HCT116 (cell line): ENCODE measurements around the gene CENPE. TPM values are rescaled to one million over a fixed set of nuclear protein-coding genes. Genes with fewer than 3 reads are reported as not detected.
A peak's percentile ranks its signal among the peaks of the same experiment; 100 is the strongest.

Experiments
- ATAC-seq: fragments of 200-7000 bp; cut with Tn5 transposase; 2 replicates; pipeline ENCODE4 v1.9.1; 2020; ENCODE audit warnings: mild to moderate bottlenecking, moderate library complexity
- BruUV-seq: library from RNA; stranded (reverse); fragments of 400-500 nt; replicated peaks from 2 replicates; lab custom pipeline; 2021; lab: Mats Ljungman, UMichigan
- CTCF ChIA-PET: fragments of 300-600 bp; sonication (Branson Sonifier 250); formaldehyde crosslinking; loops from one replicate; lab custom pipeline; 2021; ENCODE audit warnings: antibody characterized with exemption; lab: Charles Lee
- POLR2A ChIA-PET: fragments of 300-600, 350-600 bp; sonication (Branson Sonifier 250); formaldehyde crosslinking; loops from one replicate; lab custom pipeline; 2021; ENCODE audit warnings: antibody characterized with exemption; lab: Charles Lee
- RAD21 ChIA-PET, 2 experiments: fragments of 300-600 bp; sonication (Branson Sonifier 250); formaldehyde crosslinking; loops; one replicate each; lab custom pipeline; 2023; ENCODE audit warnings: low total read pairs in 2 of 2; ENCODE audit not compliant: uncharacterized antibody in 2 of 2, unreplicated experiment in 2 of 2, low non-redundant PET in 1 of 2; lab: Charles Lee
- DNase-seq: peaks from one replicate; pipeline ENCODE4 v3.0.0-alpha.2; 2010; ENCODE audit warnings: low read depth, low spot score
- H2AFZ ChIP-seq: fragments of 200-600 bp; shearing (Covaris generic), sonication (generic); 2 replicates; pipeline ENCODE4 v1.6.1; 2017; ENCODE audit warnings: low read depth, mixed run types, mixed read lengths, antibody characterized with exemption, low read length; ENCODE audit not compliant: poor library complexity, severe bottlenecking
- H3K27ac ChIP-seq: 2 replicates; pipeline ENCODE4 v1.5.1; 2012; ENCODE audit warnings: low read depth, low read length
- H3K27me3 ChIP-seq: fragments of 200-600 bp; sonication (generic); 2 replicates; pipeline ENCODE4 v1.6.1; 2016; ENCODE audit warnings: mixed run types, low read length, mixed read lengths; ENCODE audit not compliant: insufficient read depth
- H3K36me3 ChIP-seq, 2 experiments: fragments of 200-500 bp in 1 of 2; fragments of 200-600 bp in 1 of 2; sonication (Bioruptor generic) in 1 of 2; sonication (generic) in 1 of 2; 2 replicates each; pipeline versions ENCODE4 v1.5.1 to v1.6.1; 2014 to 2016; ENCODE audit warnings: low read length in 2 of 2, inconsistent platforms in 1 of 2, mixed read lengths in 1 of 2, mixed run types in 1 of 2; ENCODE audit not compliant: insufficient read depth in 2 of 2, control insufficient read depth in 1 of 2
- H3K4me1 ChIP-seq, 2 experiments: fragments of 200-600 bp in 1 of 2; sonication (generic) in 1 of 2; 2 replicates each; pipeline versions ENCODE4 v1.5.1 to v1.6.1; 2012 to 2017; ENCODE audit warnings: low read length in 2 of 2, inconsistent platforms in 1 of 2, mild to moderate bottlenecking in 1 of 2, mixed read lengths in 1 of 2, mixed run types in 1 of 2, moderate library complexity in 1 of 2; ENCODE audit not compliant: insufficient read depth in 2 of 2, control insufficient read depth in 1 of 2
- H3K4me2 ChIP-seq: fragments of 200-600 bp; sonication (generic); 2 replicates; pipeline ENCODE4 v1.6.1; 2017; ENCODE audit warnings: mixed run types, low read length, mixed read lengths
- H3K4me3 ChIP-seq, 2 experiments: fragments of 200-600 bp in 1 of 2; sonication (generic) in 1 of 2; replicated peaks in 1 of 2; 2 replicates each; pipeline ENCODE4 v1.5.1; 2011 to 2016; ENCODE audit warnings: low read length in 2 of 2, control low read depth in 1 of 2, low read depth in 1 of 2, mild to moderate bottlenecking in 1 of 2, mixed read lengths in 1 of 2, mixed run types in 1 of 2
- H3K79me2 ChIP-seq: fragments of 200-600 bp; sonication (generic); 2 replicates; pipeline ENCODE4 v1.6.1; 2017; ENCODE audit warnings: mild to moderate bottlenecking, mixed run types, low read length, moderate library complexity, mixed read lengths; ENCODE audit not compliant: insufficient read depth
- H3K9ac ChIP-seq: fragments of 200-600 bp; sonication (generic); 2 replicates; pipeline ENCODE4 v1.6.1; 2016; ENCODE audit warnings: low read length, mixed read lengths
- H3K9me2 ChIP-seq: fragments of 200-600 bp; sonication (generic), shearing (Covaris generic); 2 replicates; pipeline ENCODE4 v1.6.1; 2017; ENCODE audit warnings: mixed run types, mild to moderate bottlenecking, moderate library complexity; ENCODE audit not compliant: insufficient read depth
- H3K9me3 ChIP-seq, 2 experiments: fragments of 200-500 bp in 1 of 2; fragments of 200-600 bp in 1 of 2; sonication (Bioruptor generic) in 1 of 2; sonication (generic) in 1 of 2; 2 replicates each; pipeline ENCODE4 v1.6.1; 2014 to 2017; ENCODE audit warnings: low read length in 2 of 2, mixed read lengths in 2 of 2, inconsistent platforms in 1 of 2, low read depth in 1 of 2, mild to moderate bottlenecking in 1 of 2, mixed run types in 1 of 2, moderate library complexity in 1 of 2; ENCODE audit not compliant: control insufficient read depth in 1 of 2, insufficient read depth in 1 of 2
- H4K20me1 ChIP-seq: fragments of 200-600 bp; sonication (generic), shearing (Covaris generic); 2 replicates; pipeline ENCODE4 v1.6.1; 2017; ENCODE audit warnings: mixed run types, mild to moderate bottlenecking, moderate library complexity; ENCODE audit not compliant: insufficient read depth
- CBX3 ChIP-seq: IDR thresholded peaks from 2 replicates; pipeline ENCODE4 v1.6.1; 2012; ENCODE audit warnings: low read depth
- CEBPB ChIP-seq: IDR thresholded peaks from 2 replicates; pipeline ENCODE4 v1.6.1; 2012; ENCODE audit warnings: low read depth
- POLR2A ChIP-seq: IDR thresholded peaks from 2 replicates; pipeline ENCODE4 v1.7.0; 2011; ENCODE audit warnings: borderline replicate concordance; ENCODE audit not compliant: insufficient read depth, insufficient read length; ENCODE audit errors: extremely low read depth
- TCF7L2 ChIP-seq: IDR thresholded peaks from 2 replicates; pipeline ENCODE4 v1.7.0; 2011; ENCODE audit warnings: borderline replicate concordance, inconsistent platforms; ENCODE audit not compliant: insufficient read depth, insufficient read length; ENCODE audit errors: extremely low read depth
- ZFX ChIP-seq: fragments of 450-650 bp; IDR thresholded peaks from 2 replicates; pipeline ENCODE4 v1.6.1; 2017
- intact Hi-C: fragments of 100-400 bp; cut with micrococcal nuclease; formaldehyde crosslinking; loops from 2 replicates; pipeline ENCODE4 v1.10.0; 2022
- total RNA-seq: library from RNA; stranded (reverse); gene quantifications from one replicate; pipeline ENCODE4 v1.2.1, GENCODE V29; 2021; ENCODE audit not compliant: unreplicated experiment
- TF ChIP-seq, protein P1 (sequence below): IDR thresholded peaks from 2 replicates; pipeline ENCODE4 v1.6.1; 2011; ENCODE audit warnings: mild to moderate bottlenecking, low read length, moderate library complexity; ENCODE audit not compliant: insufficient replicate concordance; ENCODE audit errors: extremely low read depth
- TF ChIP-seq, protein P2 (sequence below): IDR thresholded peaks from 2 replicates; pipeline ENCODE4 v1.6.1; 2012; ENCODE audit warnings: low read depth

Gene CENPE
- total RNA-seq, 1 experiment from 2014 or later: 31.3 TPM

DNA sequence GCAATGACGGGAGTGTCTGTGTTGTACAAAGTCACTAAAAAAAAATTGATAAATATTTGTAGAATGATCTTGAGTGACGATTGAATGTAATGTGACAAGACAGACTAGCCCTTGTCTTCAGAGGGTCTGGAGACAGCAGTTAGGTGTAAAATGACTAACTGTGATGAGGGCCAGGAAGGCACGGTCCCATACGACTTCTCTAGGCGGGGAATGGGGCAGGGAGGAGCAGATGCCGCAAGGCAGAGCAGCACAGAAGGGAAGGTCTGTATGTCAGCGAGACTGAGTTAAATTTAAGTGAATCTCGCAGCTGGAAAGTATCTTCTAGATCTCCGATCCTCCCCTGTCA lies 405 bp downstream of the CENPE start:
- Histone ChIP-seq H3K79me2 (peaks cover 19% of the 10 kb centered on the region), H4K20me1 (no peaks in the 10 kb centered on the region), H3K9me3 (no peaks in the 10 kb centered on the region), H3K4me2 (peak overlapping the region; percentile 77), H3K9ac (peak overlapping the region; percentile 76), H3K9me2 (no peaks in the 10 kb centered on the region), H3K36me3 (peaks cover 21 to 27% of the 10 kb centered on the region in 2 experiments), H3K27ac (peak overlapping the region; percentile 38), H3K4me1 (peaks cover 2 to 14% of the 10 kb centered on the region in 2 experiments; a peak in 3 of 4 replicates), H3K4me3 (peak overlapping the region; percentile 61 to 81), H2AFZ (peak overlapping the region; percentile 47), H3K27me3 (no peaks in the 10 kb centered on the region)
- ATAC-seq: peak; percentile 65
- CTCF ChIA-PET: no interaction called here
- DNase-seq: peak; percentile 8
- RAD21 ChIA-PET: no interaction called here
- TF ChIP-seq, protein P1, sequence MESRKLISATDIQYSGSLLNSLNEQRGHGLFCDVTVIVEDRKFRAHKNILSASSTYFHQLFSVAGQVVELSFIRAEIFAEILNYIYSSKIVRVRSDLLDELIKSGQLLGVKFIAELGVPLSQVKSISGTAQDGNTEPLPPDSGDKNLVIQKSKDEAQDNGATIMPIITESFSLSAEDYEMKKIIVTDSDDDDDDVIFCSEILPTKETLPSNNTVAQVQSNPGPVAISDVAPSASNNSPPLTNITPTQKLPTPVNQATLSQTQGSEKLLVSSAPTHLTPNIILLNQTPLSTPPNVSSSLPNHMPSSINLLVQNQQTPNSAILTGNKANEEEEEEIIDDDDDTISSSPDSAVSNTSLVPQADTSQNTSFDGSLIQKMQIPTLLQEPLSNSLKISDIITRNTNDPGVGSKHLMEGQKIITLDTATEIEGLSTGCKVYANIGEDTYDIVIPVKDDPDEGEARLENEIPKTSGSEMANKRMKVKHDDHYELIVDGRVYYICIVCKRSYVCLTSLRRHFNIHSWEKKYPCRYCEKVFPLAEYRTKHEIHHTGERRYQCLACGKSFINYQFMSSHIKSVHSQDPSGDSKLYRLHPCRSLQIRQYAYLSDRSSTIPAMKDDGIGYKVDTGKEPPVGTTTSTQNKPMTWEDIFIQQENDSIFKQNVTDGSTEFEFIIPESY: no peak
- TF ChIP-seq TCF7L2 (no peak), ZFX (no peak), CEBPB (no peak), POLR2A (no peak), CBX3 (no peak)
- TF ChIP-seq, protein P2, sequence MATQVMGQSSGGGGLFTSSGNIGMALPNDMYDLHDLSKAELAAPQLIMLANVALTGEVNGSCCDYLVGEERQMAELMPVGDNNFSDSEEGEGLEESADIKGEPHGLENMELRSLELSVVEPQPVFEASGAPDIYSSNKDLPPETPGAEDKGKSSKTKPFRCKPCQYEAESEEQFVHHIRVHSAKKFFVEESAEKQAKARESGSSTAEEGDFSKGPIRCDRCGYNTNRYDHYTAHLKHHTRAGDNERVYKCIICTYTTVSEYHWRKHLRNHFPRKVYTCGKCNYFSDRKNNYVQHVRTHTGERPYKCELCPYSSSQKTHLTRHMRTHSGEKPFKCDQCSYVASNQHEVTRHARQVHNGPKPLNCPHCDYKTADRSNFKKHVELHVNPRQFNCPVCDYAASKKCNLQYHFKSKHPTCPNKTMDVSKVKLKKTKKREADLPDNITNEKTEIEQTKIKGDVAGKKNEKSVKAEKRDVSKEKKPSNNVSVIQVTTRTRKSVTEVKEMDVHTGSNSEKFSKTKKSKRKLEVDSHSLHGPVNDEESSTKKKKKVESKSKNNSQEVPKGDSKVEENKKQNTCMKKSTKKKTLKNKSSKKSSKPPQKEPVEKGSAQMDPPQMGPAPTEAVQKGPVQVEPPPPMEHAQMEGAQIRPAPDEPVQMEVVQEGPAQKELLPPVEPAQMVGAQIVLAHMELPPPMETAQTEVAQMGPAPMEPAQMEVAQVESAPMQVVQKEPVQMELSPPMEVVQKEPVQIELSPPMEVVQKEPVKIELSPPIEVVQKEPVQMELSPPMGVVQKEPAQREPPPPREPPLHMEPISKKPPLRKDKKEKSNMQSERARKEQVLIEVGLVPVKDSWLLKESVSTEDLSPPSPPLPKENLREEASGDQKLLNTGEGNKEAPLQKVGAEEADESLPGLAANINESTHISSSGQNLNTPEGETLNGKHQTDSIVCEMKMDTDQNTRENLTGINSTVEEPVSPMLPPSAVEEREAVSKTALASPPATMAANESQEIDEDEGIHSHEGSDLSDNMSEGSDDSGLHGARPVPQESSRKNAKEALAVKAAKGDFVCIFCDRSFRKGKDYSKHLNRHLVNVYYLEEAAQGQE: no peak
- POLR2A ChIA-PET: no interaction called here
- BruUV-seq: TSS peak; percentile 62
- intact Hi-C loops: no loop called here
